ENCODE data around the gene COX7A1.

The COX7A1 gene

DNA sequence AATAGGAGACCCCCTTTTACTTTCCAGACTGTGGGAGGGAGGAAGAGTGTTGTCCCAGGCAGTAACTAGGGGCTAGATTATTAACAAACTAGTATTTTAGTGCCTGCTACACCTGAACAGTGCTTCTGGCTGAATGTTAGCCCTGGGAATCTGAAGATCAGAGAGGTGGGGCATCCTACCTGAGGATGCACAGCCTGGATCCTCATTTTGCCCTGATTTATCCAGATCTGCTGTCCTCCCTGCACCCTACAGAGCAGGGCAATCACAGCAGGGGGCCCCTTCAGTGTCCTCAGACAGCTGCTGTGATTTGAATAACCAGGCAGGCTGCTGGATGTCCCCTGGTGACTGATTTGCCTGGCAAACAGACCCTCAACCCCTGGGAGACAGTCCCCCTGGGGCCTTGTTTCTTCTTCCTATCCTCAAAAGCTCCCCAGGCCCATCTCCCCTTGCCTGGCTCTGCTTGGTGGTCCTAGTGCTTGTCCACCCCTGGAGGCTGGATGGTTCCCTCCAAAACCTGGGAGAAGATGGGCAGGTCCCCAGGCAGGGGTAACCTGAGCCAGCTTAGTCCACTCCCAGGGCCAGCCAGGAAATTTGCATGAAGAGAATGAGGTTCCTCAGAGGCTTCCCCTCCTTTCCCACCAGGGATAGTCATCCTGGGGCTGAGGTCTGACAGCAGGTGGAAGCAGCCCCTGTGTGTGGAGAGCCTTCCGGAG lies 41.6 kb downstream of the COX7A1 start, which contains the start of gene OVOL3:
TSS of gene OVOL3 (plus strand) at position 657 of the 713 bp plus-strand sequence. CDS start 60 bp downstream, outside the sequence.
- H3K27ac ChIP-seq = no peak within 1 kb of the TSS
- no peak for DNase-seq (ENCODE audit: low spot score)
- H3K4me3 ChIP-seq = no peak within 1 kb of the TSS
- TF ChIP-seq, protein P1, sequence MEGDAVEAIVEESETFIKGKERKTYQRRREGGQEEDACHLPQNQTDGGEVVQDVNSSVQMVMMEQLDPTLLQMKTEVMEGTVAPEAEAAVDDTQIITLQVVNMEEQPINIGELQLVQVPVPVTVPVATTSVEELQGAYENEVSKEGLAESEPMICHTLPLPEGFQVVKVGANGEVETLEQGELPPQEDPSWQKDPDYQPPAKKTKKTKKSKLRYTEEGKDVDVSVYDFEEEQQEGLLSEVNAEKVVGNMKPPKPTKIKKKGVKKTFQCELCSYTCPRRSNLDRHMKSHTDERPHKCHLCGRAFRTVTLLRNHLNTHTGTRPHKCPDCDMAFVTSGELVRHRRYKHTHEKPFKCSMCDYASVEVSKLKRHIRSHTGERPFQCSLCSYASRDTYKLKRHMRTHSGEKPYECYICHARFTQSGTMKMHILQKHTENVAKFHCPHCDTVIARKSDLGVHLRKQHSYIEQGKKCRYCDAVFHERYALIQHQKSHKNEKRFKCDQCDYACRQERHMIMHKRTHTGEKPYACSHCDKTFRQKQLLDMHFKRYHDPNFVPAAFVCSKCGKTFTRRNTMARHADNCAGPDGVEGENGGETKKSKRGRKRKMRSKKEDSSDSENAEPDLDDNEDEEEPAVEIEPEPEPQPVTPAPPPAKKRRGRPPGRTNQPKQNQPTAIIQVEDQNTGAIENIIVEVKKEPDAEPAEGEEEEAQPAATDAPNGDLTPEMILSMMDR (IDR thresholded peaks at IDR 0.05) = no peak

DNA sequence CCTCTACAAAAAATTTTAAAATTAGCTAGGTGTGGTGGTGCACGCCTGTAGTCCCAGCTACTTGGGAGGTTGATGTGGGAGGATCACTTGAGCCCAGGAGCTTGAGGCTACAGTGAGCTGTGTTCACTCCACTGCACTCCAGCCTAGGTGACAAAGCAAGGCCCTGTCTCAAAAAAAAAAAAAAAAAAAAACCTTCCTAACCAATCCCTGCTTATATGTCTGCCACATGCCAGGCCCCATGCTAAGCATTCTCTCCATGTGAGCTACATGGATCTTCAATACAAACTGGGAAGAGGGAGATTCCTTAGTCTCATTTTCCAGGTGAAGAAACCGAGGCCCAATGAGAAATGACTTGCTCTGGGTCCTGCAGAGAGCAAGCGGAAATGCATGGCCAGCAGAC lies 43.6 kb downstream of the COX7A1 start:
- TF ChIP-seq, protein P1 (IDR thresholded peaks at IDR 0.05) = no peak
- no peak for DNase-seq (ENCODE audit: low spot score)
- Histone ChIP-seq H3K27ac (no peak overlapping the region), H3K4me3 (no peak overlapping the region)

- TF ChIP-seq, protein P1 (IDR thresholded peaks at IDR 0.05) = no peak
- H3K27ac ChIP-seq = no peak overlapping the region
- no peak overlapping the region for H3K4me3 ChIP-seq
- DNase-seq (ENCODE audit: low spot score) = no peak
Measured at GRCh38 chr19:36106991-36107390, 45.3 kb downstream of the COX7A1 start.

GRCh38 chr19:36106441-36106840 lies 45.8 kb downstream of the COX7A1 start:
- H3K4me3 ChIP-seq = no peak overlapping the region
- TF ChIP-seq, protein P1 (IDR thresholded peaks at IDR 0.05) = no peak
- H3K27ac ChIP-seq = no peak overlapping the region
- no peak for DNase-seq (ENCODE audit: low spot score)

- no peak for DNase-seq (ENCODE audit: low spot score)
- no peak overlapping the region for H3K27ac ChIP-seq
- H3K4me3 ChIP-seq = no peak overlapping the region
- TF ChIP-seq, protein P1 (IDR thresholded peaks at IDR 0.05) = no peak
Measured at GRCh38 chr19:36103842-36104552, 48.2 kb downstream of the COX7A1 start.

DNA sequence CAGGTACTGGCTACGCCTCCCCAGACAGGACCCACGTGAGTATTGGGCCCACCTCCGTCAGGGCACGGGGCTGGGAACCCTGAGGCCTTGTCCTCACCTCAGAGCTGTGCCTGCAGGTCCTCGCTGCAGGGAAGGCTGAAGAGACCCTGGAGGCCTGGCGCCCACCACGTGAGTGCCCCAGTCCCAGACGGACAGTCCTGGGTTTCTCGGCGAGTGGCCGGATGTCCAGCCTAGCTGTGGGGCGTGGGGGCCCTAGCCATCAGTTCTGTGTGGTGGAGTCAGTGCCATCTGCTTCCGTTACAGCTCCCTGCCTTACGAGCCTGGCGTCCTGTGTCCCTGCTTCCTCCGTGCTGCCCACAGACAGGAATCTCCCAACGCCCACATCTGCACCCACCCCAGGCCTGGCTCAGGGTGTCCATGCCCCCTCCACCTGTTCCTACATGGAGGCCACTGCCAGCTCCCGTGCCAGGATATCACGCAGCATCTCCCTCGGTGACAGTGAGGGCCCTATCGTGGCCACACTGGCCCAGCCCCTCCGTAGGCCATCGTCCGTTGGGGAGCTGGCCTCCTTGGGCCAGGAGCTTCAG lies 49.1 kb downstream of the COX7A1 start:
- no peak for DNase-seq (ENCODE audit: low spot score)
- Histone ChIP-seq H3K4me3 (no peak overlapping the region), H3K27ac (no peak overlapping the region)
- TF ChIP-seq, protein P1 (IDR thresholded peaks at IDR 0.05) = no peak
